GM18870 (cell line): Measurements from ENCODE around the gene ADAMTS2.

Source experiments
- ATAC-seq: cut with Tn5 transposase; IDR thresholded peaks from one replicate; pipeline ENCODE4 v1.9.1; 2021; ENCODE audit warnings: moderate library complexity; ENCODE audit not compliant: unreplicated experiment

The ADAMTS2 gene

GRCh38 chr5:179373101-179373934 is 28.1 kb upstream of the ADAMTS2 start:
- no peak for ATAC-seq

- no peak for ATAC-seq
Measured at GRCh38 chr5:179371681-179372680, 26.7 kb upstream of the ADAMTS2 start.

DNA sequence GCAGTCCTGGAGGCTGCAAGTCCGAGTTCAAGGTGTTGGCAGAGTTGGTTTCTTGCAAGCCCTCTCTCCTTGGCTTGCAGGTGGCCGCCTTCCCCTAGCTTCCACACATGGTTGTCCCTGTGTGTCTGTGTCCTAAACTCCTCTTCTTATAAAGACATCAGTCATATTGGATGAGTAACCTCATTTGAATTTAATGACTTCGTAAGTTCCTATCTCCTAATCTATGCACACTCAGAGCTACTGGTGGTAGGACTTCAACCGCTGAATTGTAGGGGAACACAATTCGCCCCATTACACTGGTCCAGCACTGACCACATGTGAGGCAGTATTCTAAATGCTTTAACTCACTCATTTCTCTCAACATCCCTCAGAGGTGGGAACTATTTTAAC is 25.9 kb upstream of the ADAMTS2 start:
- no peak for ATAC-seq

DNA sequence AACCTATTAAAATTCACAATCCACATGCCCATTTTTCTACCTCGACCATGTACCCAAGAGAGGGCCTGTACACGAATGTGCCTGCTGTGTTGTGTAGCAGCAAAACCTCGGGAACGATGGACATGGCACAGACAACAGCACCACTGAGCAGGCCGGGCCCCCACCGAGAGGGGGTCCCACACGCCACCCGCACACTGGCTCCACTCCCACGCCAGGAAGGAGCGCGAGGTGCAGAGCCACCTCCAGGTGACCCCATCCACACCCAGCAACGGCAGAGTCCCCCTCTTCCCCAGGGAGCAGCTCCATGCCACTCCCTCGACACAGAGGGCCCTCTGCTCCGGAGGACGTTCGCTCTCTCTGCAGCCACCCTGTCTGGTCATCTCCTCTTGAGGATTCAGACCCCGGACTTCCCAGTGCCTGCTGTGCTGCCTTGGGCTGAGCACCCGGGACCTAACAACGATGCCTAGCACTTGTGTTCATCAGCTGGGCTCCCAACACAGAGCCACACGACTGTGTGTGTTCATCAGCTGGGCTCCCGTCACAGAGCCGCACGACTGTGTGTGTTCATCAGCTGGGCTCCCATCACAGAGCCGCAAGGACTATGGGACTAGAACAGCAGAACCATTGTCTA is 25.3 kb upstream of the ADAMTS2 start:
- ATAC-seq = no peak

DNA sequence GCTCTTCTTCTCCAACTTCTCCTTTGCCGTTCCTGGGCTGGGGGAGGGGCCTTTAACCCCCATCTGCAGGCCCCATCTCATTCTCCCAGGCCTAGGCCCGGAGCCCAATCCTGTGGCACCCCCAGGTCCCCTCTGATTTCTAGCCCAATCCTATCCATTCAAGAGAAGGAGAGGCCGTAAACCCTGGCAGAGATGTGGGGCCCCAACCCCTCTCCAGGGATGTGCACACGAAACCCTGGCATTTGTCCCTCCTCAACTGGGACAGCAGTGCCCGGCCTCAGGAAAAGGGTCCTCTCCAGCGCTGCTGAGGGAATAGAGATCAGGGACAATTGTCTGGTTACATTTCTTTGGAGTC is 24.2 kb upstream of the ADAMTS2 start:
- no peak for ATAC-seq

DNA sequence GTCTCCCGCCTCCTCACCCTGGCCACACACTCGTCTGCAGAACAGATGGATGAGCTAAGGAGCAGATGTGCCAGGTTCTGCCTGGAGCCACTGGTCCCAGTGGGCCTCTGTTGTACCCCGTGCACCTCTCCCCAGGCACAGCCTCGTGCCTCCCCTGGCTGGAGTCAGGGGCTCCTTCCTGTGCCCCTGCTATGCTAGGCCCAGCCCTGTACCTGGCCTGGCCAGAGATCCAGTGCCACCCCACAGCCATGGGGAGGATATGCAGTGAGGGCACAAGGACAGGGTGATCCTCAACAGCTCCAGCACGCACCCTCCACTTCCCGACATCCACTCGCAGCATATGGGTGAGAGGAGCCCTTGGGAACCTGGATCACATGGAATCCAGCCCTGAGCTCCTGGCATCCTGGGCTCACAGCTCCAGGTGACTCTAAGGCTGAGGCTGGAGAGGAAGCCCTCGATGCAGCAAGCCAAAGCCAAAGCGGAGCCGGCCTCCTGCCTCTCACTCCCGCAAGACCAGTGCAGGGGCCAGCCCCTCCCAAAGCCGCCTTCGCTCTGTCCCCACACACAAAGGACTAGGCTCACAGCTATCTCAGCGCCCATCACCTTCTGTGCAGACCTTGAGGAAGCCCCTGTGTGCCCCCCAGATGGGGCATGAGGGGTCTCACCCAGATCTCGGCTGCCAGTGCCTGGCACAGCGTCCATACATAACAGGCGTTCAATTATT is 23.7 kb upstream of the ADAMTS2 start:
- no peak for ATAC-seq

DNA sequence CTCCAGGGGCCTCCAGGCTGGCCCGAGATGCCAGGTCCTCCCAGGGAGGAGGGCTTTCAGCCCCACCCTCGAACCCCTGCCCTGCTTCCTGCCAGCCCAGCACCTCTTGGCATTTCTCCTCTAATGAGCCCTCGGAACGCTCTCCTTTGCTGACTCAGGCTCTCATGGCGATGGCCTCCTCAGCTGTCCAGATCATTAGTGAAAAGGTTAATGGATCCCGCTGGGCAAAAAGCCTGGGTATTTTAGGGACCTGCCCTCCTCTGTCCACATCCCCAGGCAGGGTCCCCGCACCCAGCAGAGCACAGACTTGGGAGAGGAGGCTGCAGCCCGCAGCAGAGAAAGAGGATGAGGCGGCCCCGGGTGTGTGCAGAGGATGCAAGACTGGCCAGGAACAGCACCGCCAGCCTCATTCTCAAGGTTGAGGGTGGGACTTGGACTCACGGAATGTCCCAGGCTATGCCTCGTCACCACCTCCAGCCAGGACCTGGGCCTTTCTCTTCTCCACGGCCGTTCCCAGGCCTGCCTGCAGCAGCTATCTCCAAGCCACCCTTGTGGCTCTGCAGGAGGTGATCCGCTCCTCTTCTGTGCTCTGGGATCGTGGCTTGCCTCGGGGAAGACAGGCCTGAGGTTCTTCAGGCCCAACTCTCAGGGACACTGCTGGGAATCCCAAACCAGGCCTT is 23.0 kb upstream of the ADAMTS2 start:
- no peak for ATAC-seq

DNA sequence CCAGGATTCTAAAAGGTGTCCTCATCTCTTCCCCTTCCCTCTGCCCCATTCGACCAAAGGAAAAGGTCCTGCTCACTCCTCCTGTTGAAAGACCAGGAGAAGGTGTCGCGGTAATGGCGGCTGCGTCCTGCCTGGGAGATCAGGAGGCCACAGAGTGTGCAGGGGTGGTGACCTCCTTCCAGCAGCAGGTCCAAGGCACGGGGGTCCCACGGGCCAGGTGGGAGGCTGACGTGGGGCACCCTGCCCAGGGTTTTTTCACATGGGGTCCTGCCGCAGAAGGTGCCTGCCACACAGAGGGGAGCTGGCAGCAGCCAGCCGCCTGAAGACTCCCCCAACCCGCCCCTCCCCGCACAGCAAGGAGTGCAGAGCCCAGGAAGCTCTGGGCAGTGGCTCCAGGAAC is 22.2 kb upstream of the ADAMTS2 start:
- ATAC-seq = no peak

DNA sequence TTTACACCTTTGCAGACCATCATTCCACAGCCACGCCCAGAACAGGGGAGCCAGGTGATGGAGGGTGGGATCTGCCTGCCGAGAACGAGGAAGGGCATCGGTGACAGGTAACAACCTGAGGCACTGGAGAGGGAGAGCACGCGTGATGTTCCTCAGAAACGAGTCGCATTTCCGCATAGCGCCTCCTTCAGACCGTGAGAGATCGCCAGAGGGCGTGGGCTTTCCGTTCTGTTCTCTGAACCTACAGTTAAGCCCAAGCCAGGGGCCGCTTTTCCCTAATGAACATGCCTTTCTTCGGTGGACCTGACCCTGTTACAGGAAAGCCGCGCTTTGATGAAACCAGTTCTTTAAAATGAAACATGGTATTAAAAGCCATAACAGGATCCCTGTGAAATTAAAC is 17.1 kb upstream of the ADAMTS2 start:
- ATAC-seq = no peak

DNA sequence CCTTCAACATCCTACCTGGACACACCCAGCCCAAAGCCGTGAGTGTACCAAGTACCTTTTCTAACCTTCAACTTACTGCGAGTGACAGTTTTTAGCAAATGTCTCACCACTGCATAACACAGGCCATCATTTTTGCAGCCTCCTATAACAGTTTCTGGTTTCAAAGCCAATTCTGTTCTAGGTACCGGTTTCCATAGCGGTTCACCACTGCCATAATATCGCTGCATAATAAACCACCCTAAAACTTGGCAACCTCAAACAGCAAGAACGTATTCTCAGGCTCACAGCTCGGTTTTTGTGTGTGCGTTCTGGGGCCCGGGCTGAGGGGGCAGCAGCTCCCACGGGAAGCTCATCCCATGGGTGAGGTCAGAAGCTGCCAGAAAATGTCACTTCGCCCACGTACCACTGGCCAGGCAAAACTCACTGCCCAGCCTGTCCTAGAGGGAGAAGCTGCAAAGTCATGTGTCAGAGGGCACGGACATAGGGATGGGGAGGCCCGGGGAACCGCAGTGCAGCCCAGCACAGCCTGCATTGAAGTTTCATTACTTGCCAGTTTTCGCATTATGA is 15.9 kb upstream of the ADAMTS2 start:
- no peak for ATAC-seq

DNA sequence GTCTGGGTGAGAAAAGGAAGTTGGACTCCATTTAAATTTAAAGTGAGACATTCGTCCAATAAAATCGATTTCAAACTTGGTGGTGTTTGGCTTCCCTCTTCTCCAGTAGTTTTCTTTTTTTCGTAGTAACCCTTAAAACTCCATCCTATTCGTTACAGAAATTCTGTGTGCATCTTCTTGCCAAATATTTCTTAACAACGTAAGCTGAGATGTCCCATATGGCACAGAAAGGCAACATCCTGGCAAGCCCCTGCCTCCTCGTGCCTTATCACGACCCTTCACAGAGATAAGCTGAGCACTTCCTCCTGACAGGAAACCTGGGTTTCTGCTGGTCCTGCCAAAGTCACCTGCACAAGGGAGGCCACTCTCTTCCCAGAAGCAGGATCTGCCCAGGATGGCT is 11.8 kb upstream of the ADAMTS2 start:
- ATAC-seq = no peak

- ATAC-seq = no peak
Measured at GRCh38 chr5:179355976-179356974, 11.0 kb upstream of the ADAMTS2 start.

DNA sequence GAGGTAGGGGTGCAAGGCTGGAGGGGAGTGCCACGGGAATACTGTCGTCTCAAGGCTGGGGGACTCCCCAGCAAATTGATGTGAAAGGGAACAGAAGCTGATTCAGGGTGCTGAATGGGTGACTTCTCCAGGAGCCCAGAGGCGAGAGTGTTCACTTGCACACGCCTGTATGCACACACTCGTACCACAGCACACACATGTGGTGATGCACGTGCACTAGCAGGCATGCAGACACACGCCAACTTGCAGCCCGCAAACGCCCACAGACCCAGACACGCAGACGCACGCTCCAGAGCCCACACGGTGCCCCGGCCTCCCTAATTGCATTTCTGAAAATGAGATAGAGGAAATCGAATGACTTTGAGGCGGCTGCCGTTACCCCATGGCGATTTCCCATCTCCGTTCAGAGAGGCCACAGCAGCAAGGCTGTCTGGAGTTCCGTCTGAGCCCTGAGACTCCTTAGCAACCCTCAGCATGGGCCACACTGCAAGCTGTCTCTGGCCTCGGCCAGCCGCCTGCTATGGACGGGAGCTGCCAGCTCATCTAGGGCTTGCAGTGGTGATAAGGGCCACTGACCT is 9.1 kb upstream of the ADAMTS2 start:
- no peak for ATAC-seq

DNA sequence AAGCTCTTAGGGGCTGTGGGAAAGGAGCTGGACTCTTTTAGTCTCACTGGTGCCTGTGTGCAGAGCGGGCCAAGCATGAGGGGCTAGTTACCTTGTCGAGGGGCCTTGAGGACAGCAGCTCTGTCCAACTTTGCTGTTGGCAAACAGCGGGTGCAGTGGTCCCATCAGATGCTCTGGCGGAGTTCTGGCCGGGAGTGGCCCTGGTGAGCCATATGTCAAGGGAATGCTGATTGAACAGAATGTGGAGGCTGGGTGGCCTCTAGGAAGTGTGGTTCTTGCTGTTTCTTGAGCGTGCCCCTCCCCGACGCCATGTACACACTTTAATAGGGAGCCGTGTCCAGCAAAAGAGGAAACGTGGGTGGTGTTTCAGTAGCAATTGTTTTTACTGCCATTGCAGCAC is 3.6 kb upstream of the ADAMTS2 start:
- ATAC-seq = no peak

DNA sequence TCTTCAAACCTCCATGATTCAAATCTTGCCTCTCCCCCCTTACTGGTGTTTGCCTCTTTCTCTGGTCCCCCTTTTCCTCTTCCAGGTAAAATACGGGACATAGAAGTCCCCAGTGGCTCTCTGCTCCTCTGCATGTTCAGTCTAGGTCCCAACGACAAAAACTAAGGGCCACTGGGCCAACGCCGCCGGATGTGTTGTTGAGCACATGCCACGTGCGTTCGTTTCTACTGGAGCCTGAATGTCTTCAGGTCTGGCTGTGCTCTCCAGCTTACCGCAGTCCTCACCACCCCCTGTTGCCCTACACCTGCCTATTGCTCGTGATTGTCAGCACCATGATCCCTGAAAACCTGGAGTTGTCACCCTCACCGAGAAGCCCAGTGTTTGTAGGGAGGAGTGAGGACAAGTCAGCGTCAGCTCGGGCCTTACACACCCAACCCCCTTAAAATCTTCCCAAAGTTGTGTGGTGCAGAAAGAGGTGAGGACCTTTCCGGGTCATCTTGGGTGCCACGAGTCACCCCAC is 2.8 kb upstream of the ADAMTS2 start:
- no peak for ATAC-seq

DNA sequence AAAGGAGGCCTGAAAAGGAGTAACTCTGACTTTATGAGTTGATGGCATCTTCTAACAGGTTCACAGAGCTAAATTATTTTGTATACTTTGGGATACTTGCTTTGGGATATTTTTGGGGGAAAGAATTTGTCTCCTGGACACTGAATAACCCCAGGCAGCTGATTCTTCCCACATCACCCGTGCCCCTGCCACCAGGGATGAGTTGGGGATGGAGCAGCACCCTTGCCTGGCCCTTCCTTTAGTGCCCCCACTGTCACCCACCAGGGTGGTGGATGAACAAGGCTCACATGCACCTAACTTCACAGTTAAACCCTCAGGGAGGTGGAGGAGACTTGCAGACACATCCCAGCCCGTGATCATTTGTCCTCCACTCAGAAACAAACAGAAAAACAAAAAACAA is 2.3 kb upstream of the ADAMTS2 start:
- ATAC-seq = no peak

DNA sequence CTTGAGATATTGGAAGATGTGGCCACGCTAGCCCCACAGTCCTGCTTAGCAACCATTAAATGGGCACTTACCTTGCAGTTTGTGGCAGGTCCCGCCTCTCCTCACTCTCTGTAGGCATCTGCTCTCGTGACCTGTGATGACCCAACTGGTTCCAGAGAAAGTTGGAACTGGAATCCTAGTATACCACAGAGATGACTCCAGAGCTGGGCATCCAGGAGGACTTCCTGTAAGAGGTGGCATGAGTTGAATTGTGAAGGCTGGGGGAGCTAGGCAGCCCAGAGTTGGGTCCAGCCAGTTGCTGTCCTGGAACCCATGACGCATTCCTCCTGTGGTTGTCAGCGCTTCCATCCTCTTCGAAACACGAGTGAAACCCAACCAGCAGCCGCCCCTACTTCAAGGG is 1.6 kb upstream of the ADAMTS2 start:
- ATAC-seq = no peak

DNA sequence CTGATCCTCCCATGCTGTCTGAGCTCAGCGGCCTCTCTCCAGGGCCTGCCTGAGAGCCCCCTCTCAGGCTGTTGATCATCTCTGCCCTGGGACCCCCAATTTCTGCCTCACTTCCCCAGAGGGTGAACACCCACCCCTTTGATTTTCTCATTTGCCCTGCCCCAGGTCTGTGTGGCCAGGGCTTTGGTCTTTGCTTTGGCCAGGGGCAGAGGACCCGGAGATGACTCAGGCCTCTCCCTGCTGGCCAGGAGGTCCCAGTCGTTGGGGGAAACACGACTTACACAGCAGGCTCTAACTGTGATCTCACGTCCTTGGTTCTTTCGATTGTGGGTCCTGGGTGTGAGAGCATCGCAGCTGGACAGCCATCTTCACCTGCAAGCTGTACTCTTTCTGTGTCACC is 1.1 kb upstream of the ADAMTS2 start:
- ATAC-seq = no peak

GRCh38 chr5:179345183-179345432 is 153 bp downstream of the ADAMTS2 start:
- ATAC-seq = no peak
